ENCODE results near the gene GLOD4.
A peak's percentile ranks its signal among the peaks of the same experiment; 100 is the strongest.

GLOD4 gene

GRCh38 chr17:737561-738113 lies 44.4 kb downstream of the GLOD4 start:
- no peak for DNase-seq

DNA sequence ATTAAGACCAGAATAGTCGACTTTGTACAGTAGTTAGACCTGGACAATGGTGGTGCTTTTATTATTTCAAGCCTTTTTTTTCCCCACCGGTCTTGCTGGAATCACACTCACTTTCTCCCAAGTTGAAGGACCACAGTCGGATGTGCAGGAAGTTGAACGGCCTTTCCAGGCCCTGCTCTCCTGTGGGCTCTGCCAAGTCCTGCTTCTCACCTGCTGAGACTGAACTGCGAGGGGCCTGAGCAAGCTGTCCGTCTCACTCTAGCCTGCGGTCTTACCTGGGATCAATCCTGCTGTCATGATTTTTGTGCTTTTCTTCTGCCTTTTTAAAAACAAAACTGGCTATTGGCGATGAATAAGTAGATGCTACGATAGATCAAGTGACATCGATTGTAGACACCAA lies 48.3 kb downstream of the GLOD4 start:
- DNase-seq, result no peak

DNA sequence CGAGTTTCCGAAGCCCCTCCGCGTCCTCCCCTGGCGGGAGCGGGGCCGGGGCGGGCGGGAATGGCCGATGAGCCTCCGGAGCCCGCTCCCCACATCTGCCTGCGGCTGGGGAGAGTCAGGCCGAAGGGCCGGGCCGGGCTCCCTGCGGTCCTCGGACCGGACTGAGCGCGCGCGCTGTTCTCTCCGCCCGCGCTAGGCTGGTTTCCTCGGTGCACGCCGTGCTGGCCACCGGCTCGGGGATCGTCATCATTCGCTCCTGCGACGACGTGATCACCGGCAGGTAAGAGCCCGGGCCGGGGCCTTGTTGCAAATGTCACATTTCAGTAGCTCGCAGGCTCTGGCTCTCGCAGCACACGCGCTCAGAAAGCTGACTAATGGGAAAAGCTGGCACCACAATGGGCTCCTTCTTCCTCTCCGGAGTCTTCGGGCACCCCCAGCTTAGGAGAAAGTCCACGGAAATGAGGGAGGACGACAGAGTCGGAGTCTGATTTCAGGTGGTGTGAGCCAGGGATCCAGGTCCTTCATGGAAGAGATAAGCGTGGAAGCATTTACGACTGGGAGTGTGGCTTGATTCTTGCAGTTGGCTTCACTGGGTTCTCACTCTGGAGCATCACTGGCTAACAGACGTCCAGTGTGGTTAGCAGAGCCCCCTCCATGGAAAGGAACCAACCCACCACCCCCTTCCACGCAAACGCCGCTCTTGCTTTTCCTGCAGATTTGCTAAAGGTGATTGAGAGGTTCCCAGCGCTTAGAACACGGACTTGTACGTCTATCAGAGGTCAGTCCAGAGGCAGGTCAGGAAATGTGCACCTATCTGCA lies 49.0 kb downstream of the GLOD4 start:
- DNase-seq, result peak; percentile 46

DNA sequence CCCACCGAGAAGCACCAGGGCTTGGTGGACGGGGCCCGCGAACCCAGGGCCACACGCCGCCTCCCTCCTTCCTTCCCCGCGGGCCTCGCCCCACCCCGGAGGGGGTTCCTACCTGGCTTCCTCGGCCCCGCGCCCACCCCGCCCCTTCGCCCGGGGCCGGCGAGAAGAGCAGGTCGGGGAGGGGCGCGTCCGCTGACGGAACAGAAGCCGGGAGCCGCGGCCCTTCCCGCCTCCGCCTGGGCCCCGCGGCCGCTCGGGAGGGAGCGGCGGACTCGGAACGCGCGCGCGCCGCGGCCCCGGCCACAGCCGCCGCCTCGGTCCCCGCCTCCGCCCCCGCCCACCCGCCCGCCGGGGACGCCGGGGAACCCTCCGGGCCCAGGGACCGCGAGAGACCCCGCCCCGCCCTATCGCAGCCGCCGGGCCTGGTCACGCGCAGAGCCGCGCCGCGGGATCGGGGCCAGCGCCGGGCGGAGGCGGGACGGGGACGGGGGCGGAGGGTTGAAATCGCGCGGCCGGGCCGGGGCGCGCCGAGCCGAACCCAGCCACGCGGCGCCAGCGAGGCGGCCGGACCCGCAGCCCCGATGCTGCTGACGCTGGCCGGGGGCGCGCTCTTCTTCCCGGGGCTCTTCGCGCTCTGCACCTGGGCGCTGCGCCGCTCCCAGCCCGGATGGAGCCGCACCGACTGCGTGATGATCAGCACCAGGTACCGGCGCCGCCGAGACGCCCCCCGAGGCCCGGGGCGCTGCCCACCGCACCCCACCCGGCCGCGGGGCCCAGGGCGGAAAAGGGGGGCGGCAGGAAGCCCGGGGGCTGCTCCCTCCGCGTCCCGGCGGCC lies 49.8 kb downstream of the GLOD4 start, which contains the start of gene TLCD3A:
TSS of gene TLCD3A (plus strand) at position 530 of the 835 bp plus-strand sequence. CDS start at position 582, 52 bp downstream.
- peak; percentile 23 for DNase-seq

DNA sequence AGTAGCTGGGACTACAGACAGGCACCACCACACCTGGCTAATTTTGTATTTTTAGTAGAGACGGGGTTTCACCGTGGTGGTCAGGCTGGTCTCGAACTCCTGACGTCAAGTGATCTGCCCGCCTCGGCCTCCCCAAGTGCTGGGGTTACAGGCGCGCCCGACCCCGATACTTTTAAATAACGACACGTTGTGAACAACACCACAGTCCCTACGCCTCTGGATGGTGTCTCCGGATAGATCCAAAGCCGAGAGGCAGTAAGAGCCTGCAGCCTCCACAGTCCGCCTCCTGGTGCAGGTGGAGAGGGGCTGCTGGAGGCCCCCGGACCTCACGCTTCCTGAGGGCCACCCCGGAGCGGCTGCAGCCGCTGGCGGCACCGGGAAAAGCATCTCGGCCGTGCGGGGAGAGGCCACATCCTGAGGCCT lies 50.4 kb downstream of the GLOD4 start:
- DNase-seq, result no peak

DNA sequence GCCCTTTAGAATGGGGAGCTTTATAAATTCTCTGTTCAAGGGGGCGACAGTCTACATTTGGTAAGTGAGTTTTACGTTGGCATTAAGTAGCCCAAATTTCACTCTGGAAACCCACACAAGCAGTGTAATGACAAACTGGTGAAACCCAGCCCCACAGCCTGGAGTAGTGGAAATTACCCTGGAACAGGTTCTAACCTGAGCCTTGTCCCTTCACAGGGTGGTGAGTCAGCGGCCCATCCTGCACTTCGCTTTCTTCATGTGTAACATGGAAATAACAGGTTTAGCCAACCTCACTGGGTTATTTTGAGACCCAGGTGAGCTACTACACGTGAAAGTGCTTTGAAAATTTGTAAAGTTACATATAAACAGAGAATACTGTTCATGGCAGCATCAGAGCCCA lies 53.2 kb downstream of the GLOD4 start:
- DNase-seq, result no peak

DNA sequence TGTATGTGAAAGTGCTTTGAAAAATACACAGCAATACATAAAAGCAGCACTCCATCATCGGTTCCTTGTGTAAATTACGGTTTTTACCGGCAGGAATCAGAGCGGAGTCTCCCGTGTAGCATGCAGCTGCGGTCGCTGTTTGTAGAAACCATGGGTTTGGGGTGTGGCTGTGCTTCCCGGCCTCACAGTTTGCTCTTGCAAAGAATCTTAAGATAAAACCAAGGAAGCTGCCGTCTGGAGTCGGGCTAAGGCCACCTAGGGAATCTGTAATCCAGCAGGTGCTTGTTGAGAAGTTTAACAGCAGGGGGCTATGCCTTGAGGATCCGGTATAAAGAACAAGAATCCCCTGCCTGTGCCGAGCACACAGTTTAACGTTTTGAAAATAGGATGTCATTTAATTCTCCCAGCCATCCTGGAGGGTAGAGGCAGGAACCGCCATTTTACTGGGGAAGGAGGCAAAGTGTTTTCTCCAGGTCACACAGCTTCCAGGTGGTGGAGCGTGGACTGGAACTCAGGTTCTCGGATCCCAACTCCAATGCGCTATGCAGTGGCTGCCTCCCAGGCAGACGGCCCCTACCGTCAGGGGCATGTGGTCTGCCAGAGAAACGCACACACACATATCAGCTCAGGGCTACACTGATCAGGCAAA lies 55.7 kb downstream of the GLOD4 start:
- no peak for DNase-seq

- DNase-seq, result no peak
Observed at GRCh38 chr17:725746-726145, 56.3 kb downstream of the GLOD4 start.

- no peak for DNase-seq
Observed at GRCh38 chr17:725084-725483, 57.0 kb downstream of the GLOD4 start.

DNA sequence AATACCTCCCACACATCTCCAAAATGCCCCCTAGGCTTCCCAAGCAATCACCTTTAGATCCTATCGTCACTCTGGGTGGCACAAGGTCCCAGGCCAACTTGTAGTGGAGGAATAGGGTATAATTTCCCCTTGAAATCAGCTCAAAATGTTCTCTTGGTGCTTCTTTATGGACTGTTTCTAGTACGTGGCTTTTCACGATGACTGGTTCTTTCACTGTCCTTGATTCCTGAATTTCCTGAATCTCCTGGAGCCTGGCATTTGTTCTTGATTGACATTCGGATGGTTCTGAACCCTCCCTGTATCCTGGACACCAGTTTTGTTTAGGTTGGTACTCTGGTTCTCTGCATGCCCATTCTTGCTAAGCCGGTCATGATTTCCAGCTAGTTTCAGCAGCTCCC lies 60.5 kb downstream of the GLOD4 start:
- no peak for DNase-seq

GRCh38 chr17:720706-721539 lies 61.2 kb downstream of the GLOD4 start:
- no peak for DNase-seq

DNA sequence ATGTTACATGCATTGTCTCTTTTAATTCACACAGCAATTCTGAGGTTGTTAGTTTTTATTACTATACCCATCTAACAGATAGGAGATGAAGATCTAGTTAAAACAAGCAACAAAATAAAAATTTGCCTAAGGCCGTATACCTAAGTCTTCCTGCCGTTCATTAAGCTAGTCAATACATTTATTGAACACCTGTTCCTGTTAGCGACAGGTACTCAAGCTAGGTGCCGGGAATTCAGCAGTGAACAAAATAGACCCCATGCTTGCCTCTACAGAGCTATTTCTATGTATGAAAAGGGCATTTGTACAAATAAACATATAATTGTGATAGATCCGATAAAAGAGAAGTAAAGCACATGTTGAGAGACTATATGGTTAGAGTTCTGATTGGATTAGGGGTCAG lies 64.0 kb downstream of the GLOD4 start:
- DNase-seq, result no peak

Measured in kidney glomerular epithelial cell (primary cell).